ENCODE data around the gene BTG3. TPM values are rescaled to one million over a fixed set of nuclear protein-coding genes. Genes with fewer than 3 reads are reported as not detected.
A peak's percentile ranks its signal among the peaks of the same experiment; 100 is the strongest.

BTG3 gene
- total RNA-seq, 1 donor from 2014 or later, result 23.3 TPM

- DNase-seq, result peak; percentile 61
- Mint-ChIP-seq H3K4me3 (ENCODE audit: unreplicated experiment) (peak overlapping the region; percentile 95), H3K9me3 (ENCODE audit: unreplicated experiment) (peaks cover 4% of the 10 kb centered on the region), H3K27ac (ENCODE audit: unreplicated experiment) (peak overlapping the region; percentile 92), H3K4me1 (ENCODE audit: low read depth, unreplicated experiment) (peaks cover 4% of the 10 kb centered on the region), H3K36me3 (ENCODE audit: unreplicated experiment) (peaks cover 4% of the 10 kb centered on the region), H3K27me3 (ENCODE audit: unreplicated experiment) (peaks cover 12% of the 10 kb centered on the region)
- no peak for TF ChIP-seq CTCF (IDR thresholded peaks at IDR 0.05; ENCODE audit: partially characterized antibody, unreplicated experiment)
These were observed 1.2 kb downstream of the BTG3 start for GRCh38 chr21:17611414-17612022.

- Mint-ChIP-seq H3K27me3 (ENCODE audit: unreplicated experiment) (peaks cover 12% of the 10 kb centered on the region), H3K36me3 (ENCODE audit: unreplicated experiment) (peaks cover 4% of the 10 kb centered on the region), H3K4me3 (ENCODE audit: unreplicated experiment) (peak overlapping the region; percentile 95), H3K4me1 (ENCODE audit: low read depth, unreplicated experiment) (peaks cover 4% of the 10 kb centered on the region), H3K27ac (ENCODE audit: unreplicated experiment) (peak overlapping the region; percentile 92), H3K9me3 (ENCODE audit: unreplicated experiment) (peaks cover 4% of the 10 kb centered on the region)
- no peak for TF ChIP-seq CTCF (IDR thresholded peaks at IDR 0.05; ENCODE audit: partially characterized antibody, unreplicated experiment)
- DNase-seq, result no peak
These were observed 1.8 kb downstream of the BTG3 start for GRCh38 chr21:17610911-17611310.

DNA sequence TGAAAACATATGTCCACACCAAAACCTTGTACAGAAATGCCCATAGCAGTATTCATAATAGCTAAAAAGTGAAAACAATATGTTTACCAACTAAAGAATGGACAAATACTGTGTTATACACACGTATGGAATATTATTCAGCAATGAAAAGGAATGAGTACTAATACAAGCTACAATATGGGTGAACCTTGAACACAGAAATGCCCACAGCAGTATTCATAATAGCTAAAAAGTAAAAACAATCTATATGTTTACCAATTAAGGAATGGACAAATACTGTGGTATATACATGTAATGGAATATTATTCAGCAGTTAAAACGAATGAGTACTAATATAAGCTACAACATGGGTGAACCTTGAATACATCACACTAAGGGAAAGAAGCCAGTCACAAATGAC, 3.0 kb downstream of the BTG3 start:
- H3K4me3 Mint-ChIP-seq (ENCODE audit: unreplicated experiment), result peak overlapping the region; percentile 42
- peaks cover 12% of the 10 kb centered on the region for H3K27me3 Mint-ChIP-seq (ENCODE audit: unreplicated experiment)
- H3K27ac Mint-ChIP-seq (ENCODE audit: unreplicated experiment), result no peak overlapping the region
- no peak for TF ChIP-seq CTCF (IDR thresholded peaks at IDR 0.05; ENCODE audit: partially characterized antibody, unreplicated experiment)
- no peak for DNase-seq
- H3K4me1 Mint-ChIP-seq (ENCODE audit: low read depth, unreplicated experiment), result peaks cover 4% of the 10 kb centered on the region
- H3K36me3 Mint-ChIP-seq (ENCODE audit: unreplicated experiment), result peaks cover 4% of the 10 kb centered on the region
- H3K9me3 Mint-ChIP-seq (ENCODE audit: unreplicated experiment), result peaks cover 4% of the 10 kb centered on the region

DNA sequence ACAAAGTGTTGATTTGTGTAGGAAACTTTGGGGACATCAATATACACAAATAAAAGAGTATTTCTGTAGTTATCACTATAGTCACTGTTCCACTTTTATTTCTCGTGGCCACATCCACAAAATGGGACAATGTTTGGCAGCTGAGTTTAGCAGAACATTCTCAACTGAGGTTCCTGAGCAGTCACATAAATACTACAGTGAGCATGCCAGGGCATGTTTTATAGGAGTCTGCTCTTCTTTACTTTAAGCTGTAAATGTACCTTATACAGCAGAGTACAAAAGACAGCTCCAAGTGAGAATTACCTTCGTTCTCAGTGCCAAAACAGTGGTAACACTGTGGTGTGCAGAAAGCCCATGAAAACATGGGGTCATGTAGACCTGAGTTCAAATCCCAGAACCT, 5.0 kb downstream of the BTG3 start:
- H3K27ac Mint-ChIP-seq (ENCODE audit: unreplicated experiment), result no peak overlapping the region
- peaks cover 4% of the 10 kb centered on the region for H3K4me1 Mint-ChIP-seq (ENCODE audit: low read depth, unreplicated experiment)
- peaks cover 8% of the 10 kb centered on the region for H3K27me3 Mint-ChIP-seq (ENCODE audit: unreplicated experiment)
- no peak for TF ChIP-seq CTCF (IDR thresholded peaks at IDR 0.05; ENCODE audit: partially characterized antibody, unreplicated experiment)
- no peaks in the 10 kb centered on the region for H3K9me3 Mint-ChIP-seq (ENCODE audit: unreplicated experiment)
- DNase-seq, result no peak
- peaks cover 4% of the 10 kb centered on the region for H3K36me3 Mint-ChIP-seq (ENCODE audit: unreplicated experiment)
- no peak overlapping the region for H3K4me3 Mint-ChIP-seq (ENCODE audit: unreplicated experiment)

DNA sequence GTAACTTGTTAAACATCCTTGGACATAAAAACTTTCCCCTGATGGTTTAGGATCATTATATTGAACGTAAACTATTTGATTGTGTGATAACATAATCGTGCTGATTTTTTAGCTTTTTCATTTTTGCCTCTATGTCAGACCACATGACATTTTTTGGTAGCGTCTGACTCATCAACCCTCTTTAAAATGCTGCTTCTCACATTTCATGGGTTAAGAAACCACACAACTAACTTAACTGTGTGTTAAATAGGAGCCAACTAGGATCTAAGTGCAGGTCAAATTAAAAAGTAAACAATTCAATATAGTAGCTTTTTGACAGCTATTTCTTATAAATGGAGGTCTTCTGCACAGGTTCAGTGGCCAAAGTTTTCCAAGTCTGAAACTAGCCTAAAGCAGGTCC, 9.8 kb downstream of the BTG3 start:
- Mint-ChIP-seq H3K4me3 (ENCODE audit: unreplicated experiment) (no peak overlapping the region), H3K27ac (ENCODE audit: unreplicated experiment) (no peak overlapping the region), H3K27me3 (ENCODE audit: unreplicated experiment) (no peaks in the 10 kb centered on the region), H3K9me3 (ENCODE audit: unreplicated experiment) (no peaks in the 10 kb centered on the region), H3K4me1 (ENCODE audit: low read depth, unreplicated experiment) (no peaks in the 10 kb centered on the region), H3K36me3 (ENCODE audit: unreplicated experiment) (no peaks in the 10 kb centered on the region)
- DNase-seq, result no peak
- TF ChIP-seq CTCF (IDR thresholded peaks at IDR 0.05; ENCODE audit: partially characterized antibody, unreplicated experiment), result no peak

All from glutamatergic neuron (in vitro differentiated cells).